Measurements from ENCODE around the gene NAALADL2. TPM values are rescaled to one million over a fixed set of nuclear protein-coding genes. Genes with fewer than 3 reads are reported as not detected.

Gene NAALADL2
- total and polyA plus RNA-seq, 2 of the 8 experiments (the other 6 are each of a cell fraction or from before 2014, with no cell fraction given), result 0.12 to 0.22 TPM

GRCh38 chr3:175349168-175349567, 490.0 kb downstream of the NAALADL2 start (continued):
- no peak for TF ChIP-seq TAF7 (optimal IDR thresholded peaks at IDR 0.05; ENCODE audit: borderline replicate concordance, low read depth, low read length)
- no peak for TF ChIP-seq KDM5A (IDR thresholded peaks at IDR 0.05; ENCODE audit: low read length)
